ENCODE measurements around the gene VENTX.
A peak's percentile ranks its signal among the peaks of the same experiment; 100 is the strongest.
"Not testable (repeated sequence)": the region's sequence is repeated elsewhere in the genome, so short reads cannot be mapped to it uniquely, and the experiment has no call there.

Gene VENTX

GRCh38 chr10:133258818-133259601 lies 21.4 kb downstream of the VENTX start:
- peak; percentile 98 for DNase-seq

GRCh38 chr10:133259602-133259989 lies 21.9 kb downstream of the VENTX start:
- DNase-seq = no peak

- DNase-seq = peak; percentile 62 to 76
Observed at GRCh38 chr10:133260895-133261725, 23.5 kb downstream of the VENTX start.

- DNase-seq = peak; percentile 69 to 83
Observed at GRCh38 chr10:133261726-133262325, 24.2 kb downstream of the VENTX start.

GRCh38 chr10:133262696-133263095 lies 25.0 kb downstream of the VENTX start:
- no peak for DNase-seq

GRCh38 chr10:133263674-133264073 lies 26.0 kb downstream of the VENTX start:
- no peak for DNase-seq

- peak; percentile 56 to 71 for DNase-seq
Observed at GRCh38 chr10:133264461-133264860, 26.8 kb downstream of the VENTX start.

- DNase-seq = not testable (repeated sequence)
Observed at GRCh38 chr10:133265052-133265451, 27.4 kb downstream of the VENTX start.

- no peak for DNase-seq
Observed at GRCh38 chr10:133266056-133266795, 28.6 kb downstream of the VENTX start.

GRCh38 chr10:133267293-133267692 lies 29.6 kb downstream of the VENTX start:
- no peak for DNase-seq

- DNase-seq = no peak
Observed at GRCh38 chr10:133267829-133268228, 30.2 kb downstream of the VENTX start.

GRCh38 chr10:133268532-133268931 lies 30.9 kb downstream of the VENTX start:
- DNase-seq = no peak

GRCh38 chr10:133269367-133269766 lies 31.7 kb downstream of the VENTX start:
- no peak for DNase-seq

GRCh38 chr10:133270204-133270603 lies 32.5 kb downstream of the VENTX start:
- DNase-seq = no peak

GRCh38 chr10:133270773-133271297 lies 33.2 kb downstream of the VENTX start:
- DNase-seq = no peak

GRCh38 chr10:133271521-133272300 lies 34.1 kb downstream of the VENTX start:
- no peak for DNase-seq

GRCh38 chr10:133272301-133272963 lies 34.8 kb downstream of the VENTX start:
- DNase-seq = no peak

GRCh38 chr10:133272964-133273420 lies 35.3 kb downstream of the VENTX start:
- DNase-seq = no peak

GRCh38 chr10:133273534-133274143 lies 36.0 kb downstream of the VENTX start:
- no peak for DNase-seq
